T47D (cell line): Measurements from ENCODE around the gene SDE2.
"Not testable (repeated sequence)": the region's sequence is repeated elsewhere in the genome, so short reads cannot be mapped to it uniquely, and the experiment has no call there.

Experiments used
- DNase-seq, 2 experiments: peaks; one replicate each; pipeline versions ENCODE4 v3.0.0 to v3.0.0-alpha.2; 2011 to 2012; ENCODE audit warnings: low read depth in 1 of 2, low spot score in 1 of 2
- JUND ChIP-seq: IDR thresholded peaks from 2 replicates; pipeline ENCODE4 v1.6.1; 2012; ENCODE audit warnings: low read depth
- in situ Hi-C: cut with HindIII; loops from 2 replicates; pipeline ENCODE4 v1.10.0; 2016; ENCODE audit warnings: low sequenced_read_pairs, low pct_unique_long_range_greater_than_20kb

Gene SDE2

GRCh38 chr1:225980005-225980836, 18.9 kb downstream of the SDE2 start:
- no peak for TF ChIP-seq JUND
- DNase-seq = peak in 1 of 2 experiments; percentile 61
- in situ Hi-C loops = no loop called here

DNA sequence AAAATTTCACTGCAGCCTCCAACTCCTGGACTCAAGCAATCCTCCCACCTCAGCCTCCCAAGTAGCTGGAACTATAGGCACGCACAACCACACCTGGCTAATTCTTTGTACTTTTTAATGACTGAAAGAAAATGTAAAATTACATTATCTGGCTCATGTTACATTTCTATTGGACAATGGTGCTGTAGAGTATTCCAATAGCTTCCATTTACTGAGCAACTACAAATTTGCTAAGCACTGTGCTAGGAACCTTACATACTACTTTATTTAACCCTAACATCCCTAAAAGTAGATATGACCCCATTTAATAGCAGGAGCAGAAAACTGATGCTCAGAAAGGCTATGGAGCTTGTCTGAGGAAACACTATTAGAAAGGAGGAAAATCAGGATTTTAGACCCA, 19.7 kb downstream of the SDE2 start:
- TF ChIP-seq JUND = no peak
- DNase-seq = no peak
- in situ Hi-C loops = no loop called here

DNA sequence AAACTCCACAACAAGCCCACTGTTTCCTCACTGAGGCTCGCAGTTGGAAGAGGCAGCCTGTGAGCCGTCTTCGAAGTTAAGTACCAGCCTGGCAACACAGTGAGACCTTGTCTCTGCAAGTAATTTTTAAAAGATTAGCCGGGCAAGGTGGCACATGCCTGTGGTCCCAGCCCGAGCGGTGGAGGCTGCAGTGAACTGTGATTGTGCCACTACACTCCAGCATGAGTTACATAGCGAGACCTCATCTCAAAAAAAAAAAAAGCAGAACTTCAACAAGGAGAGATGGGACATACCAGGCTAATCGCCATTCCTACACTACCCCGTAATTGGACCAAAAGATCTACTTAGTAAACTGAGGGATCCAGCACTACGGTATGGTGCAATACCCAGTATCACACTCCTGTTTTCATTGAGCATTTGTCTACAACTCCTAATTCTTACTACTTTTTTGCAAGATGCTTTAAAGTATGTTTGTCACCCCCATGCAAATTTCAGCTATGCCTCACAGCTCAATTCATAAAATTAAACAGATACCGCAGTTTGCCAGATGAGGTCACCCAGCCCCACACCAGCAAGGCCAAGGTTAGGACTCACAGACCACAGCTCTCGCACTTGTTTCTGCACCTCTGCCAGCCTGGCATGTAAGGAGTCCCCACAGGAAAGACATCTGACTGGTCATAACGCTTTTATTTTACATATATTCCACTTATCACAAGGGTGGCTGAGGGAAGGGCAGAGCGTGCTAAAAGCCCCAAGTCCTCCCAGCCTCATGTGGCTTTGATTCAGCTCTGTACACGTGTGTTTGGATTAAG, 21.0 kb downstream of the SDE2 start:
- no peak for TF ChIP-seq JUND
- in situ Hi-C loops = no loop called here
- DNase-seq = no peak

DNA sequence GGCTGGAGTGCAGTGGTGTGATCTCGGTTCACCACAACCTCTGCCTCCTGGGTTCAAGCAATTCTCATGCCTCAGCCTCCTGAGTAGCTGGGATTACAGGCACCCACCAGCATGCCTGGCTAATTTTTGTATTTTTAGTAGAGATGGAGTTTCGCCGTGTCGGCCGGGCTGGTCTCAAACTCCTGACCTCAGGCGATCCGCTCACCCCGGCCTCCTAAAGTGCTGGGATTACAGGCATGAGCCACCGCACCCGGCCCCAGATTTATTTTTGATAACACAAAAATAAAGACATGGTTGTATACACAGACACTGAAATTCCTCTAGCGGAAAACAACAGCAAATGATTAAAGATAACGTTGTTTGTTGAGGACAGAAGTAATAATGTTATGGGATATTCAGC, 24.0 kb downstream of the SDE2 start:
- DNase-seq, in situ Hi-C loops: not testable (repeated sequence)

GRCh38 chr1:225974454-225974853, 24.7 kb downstream of the SDE2 start:
- DNase-seq = no peak
- no peak for TF ChIP-seq JUND
- in situ Hi-C loops = no loop called here

- in situ Hi-C loops = no loop called here
- no peak for TF ChIP-seq JUND
- no peak for DNase-seq
Observed at GRCh38 chr1:225973158-225973557, 26.0 kb downstream of the SDE2 start.

DNA sequence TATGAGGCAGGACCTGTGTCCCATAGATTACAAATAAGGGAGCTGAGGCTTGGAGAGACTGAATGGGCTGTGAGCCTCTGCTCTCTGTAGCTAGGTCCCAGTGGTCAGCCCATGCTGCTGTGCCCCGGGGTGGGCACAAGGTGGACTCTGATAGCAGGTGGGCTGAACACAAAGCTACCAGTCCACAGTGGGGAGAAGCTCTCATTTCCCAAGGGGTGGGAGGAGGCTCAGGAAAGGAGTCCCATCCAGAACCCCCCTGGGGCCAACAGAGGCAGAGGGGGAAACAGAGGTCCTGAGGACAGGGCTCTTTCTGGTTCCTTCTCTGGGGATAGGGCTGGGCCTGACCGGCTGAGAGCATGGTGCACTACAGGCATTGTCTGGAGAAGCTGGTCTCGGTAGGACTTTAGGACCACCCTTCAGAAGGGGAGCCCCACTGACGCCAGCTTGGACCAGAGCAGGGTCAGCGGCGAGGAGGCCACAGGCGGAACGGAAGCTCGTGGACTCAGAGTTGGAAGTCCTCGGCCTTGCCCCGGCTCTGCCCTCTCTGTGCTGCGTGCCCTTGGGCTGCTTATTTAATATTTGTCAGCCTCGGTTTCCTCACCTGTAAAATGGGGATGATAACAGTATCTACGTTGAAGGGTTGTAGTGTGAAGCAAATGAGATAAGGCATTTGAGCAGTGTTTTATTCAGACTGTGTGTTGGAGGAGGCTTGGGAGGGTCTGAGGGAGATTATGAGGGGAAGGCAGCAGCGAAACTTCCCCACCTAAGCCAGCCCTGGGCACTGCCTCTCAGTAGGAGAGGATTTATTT, 26.6 kb downstream of the SDE2 start:
- TF ChIP-seq JUND = no peak
- no peak for DNase-seq
- in situ Hi-C loops = no loop called here

- DNase-seq, in situ Hi-C loops: not testable (repeated sequence)
Observed at GRCh38 chr1:225970592-225971157, 28.5 kb downstream of the SDE2 start.

- in situ Hi-C loops = not testable (repeated sequence)
Observed at GRCh38 chr1:225969751-225970150, 29.4 kb downstream of the SDE2 start.

GRCh38 chr1:225965231-225965630, 33.9 kb downstream of the SDE2 start:
- in situ Hi-C loops = no loop called here
- DNase-seq = no peak
- TF ChIP-seq JUND = no peak

More at GRCh38 chr1:225969751-225970150, 29.4 kb downstream of the SDE2 start:
- not testable (repeated sequence) for DNase-seq

GRCh38 chr1:225963735-225964530, 35.2 kb downstream of the SDE2 start:
- TF ChIP-seq JUND = no peak
- in situ Hi-C loops = no loop called here
- no peak for DNase-seq
